ENCODE data around the gene XPO6.

Gene XPO6

DNA sequence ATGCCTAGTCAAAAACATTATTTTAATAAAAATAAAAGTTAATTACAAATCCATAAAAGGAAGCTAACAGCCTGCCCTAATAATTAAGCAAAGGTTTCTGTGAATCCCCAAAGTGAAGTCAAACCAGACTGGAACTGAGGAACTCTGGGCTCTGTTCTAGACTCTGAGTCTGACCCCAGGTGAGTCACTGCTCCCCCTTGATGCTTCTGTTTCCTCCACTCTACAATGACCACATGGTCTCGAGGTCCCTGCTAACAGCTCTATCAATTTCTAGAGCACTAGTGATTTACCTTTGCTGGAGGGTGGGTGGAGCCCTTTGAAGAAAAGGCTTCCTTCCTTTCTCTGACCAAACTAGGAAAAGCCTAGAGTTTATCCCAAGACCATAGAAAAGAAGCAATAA lies 32.4 kb downstream of the XPO6 start:
- H2AFZ ChIP-seq (ENCODE audit: low read length) = no peak overlapping the region
- TF ChIP-seq EZH2phosphoT487 (IDR thresholded peaks at IDR 0.05; ENCODE audit: borderline replicate concordance) = no peak
- TF ChIP-seq, protein P1, sequence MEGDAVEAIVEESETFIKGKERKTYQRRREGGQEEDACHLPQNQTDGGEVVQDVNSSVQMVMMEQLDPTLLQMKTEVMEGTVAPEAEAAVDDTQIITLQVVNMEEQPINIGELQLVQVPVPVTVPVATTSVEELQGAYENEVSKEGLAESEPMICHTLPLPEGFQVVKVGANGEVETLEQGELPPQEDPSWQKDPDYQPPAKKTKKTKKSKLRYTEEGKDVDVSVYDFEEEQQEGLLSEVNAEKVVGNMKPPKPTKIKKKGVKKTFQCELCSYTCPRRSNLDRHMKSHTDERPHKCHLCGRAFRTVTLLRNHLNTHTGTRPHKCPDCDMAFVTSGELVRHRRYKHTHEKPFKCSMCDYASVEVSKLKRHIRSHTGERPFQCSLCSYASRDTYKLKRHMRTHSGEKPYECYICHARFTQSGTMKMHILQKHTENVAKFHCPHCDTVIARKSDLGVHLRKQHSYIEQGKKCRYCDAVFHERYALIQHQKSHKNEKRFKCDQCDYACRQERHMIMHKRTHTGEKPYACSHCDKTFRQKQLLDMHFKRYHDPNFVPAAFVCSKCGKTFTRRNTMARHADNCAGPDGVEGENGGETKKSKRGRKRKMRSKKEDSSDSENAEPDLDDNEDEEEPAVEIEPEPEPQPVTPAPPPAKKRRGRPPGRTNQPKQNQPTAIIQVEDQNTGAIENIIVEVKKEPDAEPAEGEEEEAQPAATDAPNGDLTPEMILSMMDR (conservative IDR thresholded peaks at IDR 0.05; ENCODE audit: low read length) = no peak
- no peak overlapping the region for H3K4me3 ChIP-seq (ENCODE audit: low read length, poor library complexity, severe bottlenecking)
- no peaks in the 10 kb centered on the region for H3K4me1 ChIP-seq (ENCODE audit: insufficient read depth, low read length, poor library complexity, severe bottlenecking)
- H4K20me1 ChIP-seq (ENCODE audit: insufficient read depth, low read length, poor library complexity, severe bottlenecking) = peaks cover 33% of the 10 kb centered on the region
- no peaks in the 10 kb centered on the region for H3K9me3 ChIP-seq (ENCODE audit: insufficient read depth, low read depth, low read length)
- no peaks in the 10 kb centered on the region for H3K9me2 ChIP-seq (replicated peaks; ENCODE audit: low read depth, low read length)
- no peak overlapping the region for H3K4me2 ChIP-seq (ENCODE audit: low read depth, low read length, poor library complexity, severe bottlenecking)
- no peak overlapping the region for H3K9ac ChIP-seq (ENCODE audit: low read depth, low read length, poor library complexity, severe bottlenecking)
- H3K36me3 ChIP-seq (ENCODE audit: insufficient read depth, low read length) = peaks cover 56% of the 10 kb centered on the region; the same call in 1 of the 2 replicates
- no peaks in the 10 kb centered on the region for H3F3A ChIP-seq (ENCODE audit: low read depth)
- peaks cover 85% of the 10 kb centered on the region for H3K79me2 ChIP-seq (ENCODE audit: insufficient read depth, low read length)
- no peaks in the 10 kb centered on the region for H3K27me3 ChIP-seq (ENCODE audit: insufficient read depth, low read length, poor library complexity, severe bottlenecking)

GRCh38 chr16:28175715-28176114 lies 36.0 kb downstream of the XPO6 start:
- no peaks in the 10 kb centered on the region for H3K27me3 ChIP-seq (ENCODE audit: insufficient read depth, low read length, poor library complexity, severe bottlenecking)
- peaks cover 83% of the 10 kb centered on the region; the same call in 1 of the 2 replicates for H3K36me3 ChIP-seq (ENCODE audit: insufficient read depth, low read length)
- H3K79me2 ChIP-seq (ENCODE audit: insufficient read depth, low read length) = peaks cover 55% of the 10 kb centered on the region
- H2AFZ ChIP-seq (ENCODE audit: low read length) = no peak overlapping the region
- no peak overlapping the region for H3K4me3 ChIP-seq (ENCODE audit: low read length, poor library complexity, severe bottlenecking)
- H3K4me1 ChIP-seq (ENCODE audit: insufficient read depth, low read length, poor library complexity, severe bottlenecking) = no peaks in the 10 kb centered on the region
- no peaks in the 10 kb centered on the region for H3K9me2 ChIP-seq (replicated peaks; ENCODE audit: low read depth, low read length)
- TF ChIP-seq, protein P1 (conservative IDR thresholded peaks at IDR 0.05; ENCODE audit: low read length) = no peak
- TF ChIP-seq EZH2phosphoT487 (IDR thresholded peaks at IDR 0.05; ENCODE audit: borderline replicate concordance) = no peak
- H3K9ac ChIP-seq (ENCODE audit: low read depth, low read length, poor library complexity, severe bottlenecking) = no peak overlapping the region
- H3K9me3 ChIP-seq (ENCODE audit: insufficient read depth, low read depth, low read length) = no peaks in the 10 kb centered on the region
- peaks cover 9% of the 10 kb centered on the region for H4K20me1 ChIP-seq (ENCODE audit: insufficient read depth, low read length, poor library complexity, severe bottlenecking)
- H3K4me2 ChIP-seq (ENCODE audit: low read depth, low read length, poor library complexity, severe bottlenecking) = no peak overlapping the region
- H3F3A ChIP-seq (ENCODE audit: low read depth) = no peaks in the 10 kb centered on the region

DNA sequence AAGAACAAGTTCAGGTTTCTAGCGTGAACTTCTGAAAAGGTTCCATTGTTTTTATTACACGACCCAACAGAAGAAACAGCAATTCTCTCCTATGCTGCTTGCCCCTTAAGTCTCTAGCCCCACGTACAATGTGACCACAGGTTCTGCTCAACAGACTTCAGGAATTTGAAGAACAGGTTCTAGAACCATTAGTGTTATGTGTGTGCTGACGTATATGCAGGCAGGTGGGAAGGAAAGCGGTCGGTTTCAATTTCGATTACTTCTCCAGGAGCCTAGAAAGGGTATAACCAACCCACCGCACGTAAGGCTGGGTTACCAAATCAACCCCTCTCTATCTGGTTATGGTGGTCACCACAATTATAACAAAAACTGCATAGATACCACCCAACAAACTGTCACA lies 39.4 kb downstream of the XPO6 start:
- no peak overlapping the region for H3K4me2 ChIP-seq (ENCODE audit: low read depth, low read length, poor library complexity, severe bottlenecking)
- peaks cover 22% of the 10 kb centered on the region; the same call in 1 of the 2 replicates for H3K79me2 ChIP-seq (ENCODE audit: insufficient read depth, low read length)
- H4K20me1 ChIP-seq (ENCODE audit: insufficient read depth, low read length, poor library complexity, severe bottlenecking) = peaks cover 3% of the 10 kb centered on the region
- H3K9me2 ChIP-seq (replicated peaks; ENCODE audit: low read depth, low read length) = no peaks in the 10 kb centered on the region
- no peaks in the 10 kb centered on the region for H3F3A ChIP-seq (ENCODE audit: low read depth)
- no peak for TF ChIP-seq EZH2phosphoT487 (IDR thresholded peaks at IDR 0.05; ENCODE audit: borderline replicate concordance)
- H3K36me3 ChIP-seq (ENCODE audit: insufficient read depth, low read length) = peaks cover 89% of the 10 kb centered on the region; the same call in 1 of the 2 replicates
- no peak overlapping the region for H3K9ac ChIP-seq (ENCODE audit: low read depth, low read length, poor library complexity, severe bottlenecking)
- no peaks in the 10 kb centered on the region for H3K4me1 ChIP-seq (ENCODE audit: insufficient read depth, low read length, poor library complexity, severe bottlenecking)
- no peaks in the 10 kb centered on the region for H3K9me3 ChIP-seq (ENCODE audit: insufficient read depth, low read depth, low read length)
- H2AFZ ChIP-seq (ENCODE audit: low read length) = no peak overlapping the region
- no peak overlapping the region for H3K4me3 ChIP-seq (ENCODE audit: low read length, poor library complexity, severe bottlenecking)
- H3K27me3 ChIP-seq (ENCODE audit: insufficient read depth, low read length, poor library complexity, severe bottlenecking) = no peaks in the 10 kb centered on the region

GRCh38 chr16:28171816-28172215 lies 39.9 kb downstream of the XPO6 start:
- Histone ChIP-seq H3K27me3 (ENCODE audit: insufficient read depth, low read length, poor library complexity, severe bottlenecking) (no peaks in the 10 kb centered on the region), H3K79me2 (ENCODE audit: insufficient read depth, low read length) (peaks cover 17% of the 10 kb centered on the region; the same call in 1 of the 2 replicates), H3K4me3 (ENCODE audit: low read length, poor library complexity, severe bottlenecking) (no peak overlapping the region), H3K9me3 (ENCODE audit: insufficient read depth, low read depth, low read length) (no peaks in the 10 kb centered on the region), H3K4me2 (ENCODE audit: low read depth, low read length, poor library complexity, severe bottlenecking) (no peak overlapping the region), H3K9me2 (replicated peaks; ENCODE audit: low read depth, low read length) (no peaks in the 10 kb centered on the region), H4K20me1 (ENCODE audit: insufficient read depth, low read length, poor library complexity, severe bottlenecking) (peaks cover 3% of the 10 kb centered on the region), H3K9ac (ENCODE audit: low read depth, low read length, poor library complexity, severe bottlenecking) (no peak overlapping the region), H2AFZ (ENCODE audit: low read length) (no peak overlapping the region), H3F3A (ENCODE audit: low read depth) (no peaks in the 10 kb centered on the region), H3K36me3 (ENCODE audit: insufficient read depth, low read length) (peaks cover 89% of the 10 kb centered on the region; the same call in 1 of the 2 replicates), H3K4me1 (ENCODE audit: insufficient read depth, low read length, poor library complexity, severe bottlenecking) (no peaks in the 10 kb centered on the region)
- TF ChIP-seq EZH2phosphoT487 (IDR thresholded peaks at IDR 0.05; ENCODE audit: borderline replicate concordance) = no peak
- TF ChIP-seq, protein P1 (conservative IDR thresholded peaks at IDR 0.05; ENCODE audit: low read length) = no peak
